Left lobe of liver (tissue), 2 donors: ENCODE measurements around the gene BHLHE23. TPM values are rescaled to one million over a fixed set of nuclear protein-coding genes. Genes with fewer than 3 reads are reported as not detected.

Source experiments
- ATAC-seq: fragments of 200-7000 bp; cut with Tn5 transposase; one replicate; pipeline ENCODE4 v1.9.1; 2020; ENCODE audit warnings: mild to moderate bottlenecking, moderate library complexity
- DNase-seq: peaks from one replicate; pipeline ENCODE4 v3.0.0-alpha.2; 2020; ENCODE audit warnings: low spot score
- total RNA-seq: library from RNA; stranded (reverse); gene quantifications from one replicate; pipeline ENCODE4 v1.2.1, GENCODE V29; 2021
- donor health status: DM: no; HTN: no; CAD: no; lungs with moderate emphysema.
- donor health status: DM: no; HTN: yes; CAD: no.

The BHLHE23 gene
- total RNA-seq: not detected

DNA sequence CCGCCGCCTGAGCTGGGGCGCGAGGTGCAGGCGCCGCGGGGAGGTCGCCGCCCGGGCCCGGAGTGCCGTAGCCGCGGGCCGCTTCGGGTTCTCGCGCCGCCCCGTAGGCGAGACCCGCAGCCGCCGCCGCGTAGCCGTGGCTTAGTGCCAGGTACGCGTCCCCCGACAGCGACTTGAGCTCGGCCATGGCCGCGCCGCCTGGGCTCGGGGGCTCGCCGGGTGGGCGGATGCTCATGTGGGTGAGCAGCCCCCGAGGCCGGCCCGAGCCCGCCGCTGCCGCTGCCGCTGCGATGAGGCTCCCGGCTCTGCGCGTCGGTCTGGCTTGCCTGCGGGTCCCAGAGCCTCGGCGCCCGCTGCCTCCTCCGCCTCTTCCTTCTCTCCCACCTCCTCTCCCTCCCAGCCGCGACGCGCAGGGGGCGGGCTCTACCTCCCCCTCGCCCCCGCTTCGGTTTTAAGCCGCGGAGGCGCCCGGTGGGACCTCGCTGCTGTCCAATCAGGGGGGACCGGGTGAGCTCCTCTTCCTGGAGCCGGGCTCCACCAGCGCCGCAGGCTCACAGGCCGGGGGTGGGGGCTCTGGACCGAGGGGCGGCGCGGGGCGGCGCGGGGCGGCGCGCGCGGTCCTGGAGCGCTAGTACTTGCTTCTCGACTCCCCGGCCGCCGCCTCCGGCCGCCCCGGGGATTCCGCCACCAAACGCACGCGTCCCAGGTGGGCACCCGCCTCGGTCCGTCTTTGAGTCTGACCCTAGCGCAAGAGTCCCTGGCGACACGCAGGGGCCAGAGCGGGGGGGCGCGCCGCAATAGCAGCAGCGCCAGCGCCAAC lies at the start of gene BHLHE23:
Gene BHLHE23 (minus strand): TSS at position 425 of the 820 bp plus-strand sequence. CDS start 190 bp downstream, at position 235.
- DNase-seq: no peak
- no peak for ATAC-seq

DNA sequence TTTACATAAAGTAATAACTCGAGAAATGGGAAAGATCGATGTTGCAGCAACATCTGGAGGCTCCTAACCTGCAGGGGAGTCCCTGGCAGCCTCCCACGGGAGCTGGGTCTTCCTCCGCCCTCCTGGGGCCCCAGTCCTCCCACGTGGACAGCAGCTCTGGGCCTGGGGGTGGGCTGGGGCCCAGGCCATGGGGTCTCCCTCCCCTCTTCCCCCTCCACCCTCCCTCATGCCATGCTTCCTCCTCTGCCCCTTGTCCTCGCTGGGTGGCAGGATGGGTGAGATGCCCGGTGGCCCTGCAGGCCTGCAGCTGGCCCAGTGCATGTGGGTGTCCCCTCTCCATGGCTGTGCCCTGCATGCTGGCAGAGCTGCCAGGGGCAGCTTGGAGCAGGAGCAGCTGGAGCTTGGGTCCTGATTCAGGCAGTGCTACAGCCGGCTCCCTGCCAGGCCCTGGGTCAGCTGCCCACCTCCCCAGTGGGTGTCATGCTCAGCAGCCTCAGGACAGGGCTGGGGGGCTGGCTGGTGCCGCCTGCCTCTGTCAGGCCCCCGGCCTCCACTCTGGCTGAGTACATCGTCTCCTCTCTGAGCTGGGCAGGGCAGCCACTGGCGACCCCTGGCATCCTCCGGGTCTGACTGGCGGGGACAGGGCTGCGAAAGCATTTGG lies 48.9 kb upstream of the BHLHE23 start:
- peak; percentile 9 for ATAC-seq
- peak; percentile 45 for DNase-seq

GRCh38 chr20:63054681-63055240 lies 48.0 kb upstream of the BHLHE23 start:
- peak; percentile 41 for DNase-seq

DNA sequence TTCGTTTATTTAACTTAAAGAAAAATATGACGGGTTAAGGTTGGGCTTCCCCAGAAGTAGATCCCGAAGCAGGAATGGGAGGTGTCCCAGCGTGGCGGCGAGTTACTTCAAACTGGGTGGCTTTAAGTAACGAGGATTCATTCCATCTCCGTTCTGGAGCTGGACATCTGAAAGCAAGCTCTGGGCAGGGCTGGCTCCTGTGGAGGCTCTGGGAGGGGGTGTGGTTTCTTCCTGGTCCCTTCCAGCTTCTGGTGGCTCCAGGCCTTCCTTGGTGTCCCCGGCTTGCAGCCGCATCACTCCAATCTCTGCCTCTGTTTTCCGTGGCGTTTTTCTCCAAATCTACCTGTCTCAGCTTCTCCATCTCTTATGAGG lies 47.3 kb upstream of the BHLHE23 start:
- peak; percentile 7 for DNase-seq
- no peak for ATAC-seq

More at GRCh38 chr20:63054681-63055240, 48.0 kb upstream of the BHLHE23 start:
- ATAC-seq: no peak

DNA sequence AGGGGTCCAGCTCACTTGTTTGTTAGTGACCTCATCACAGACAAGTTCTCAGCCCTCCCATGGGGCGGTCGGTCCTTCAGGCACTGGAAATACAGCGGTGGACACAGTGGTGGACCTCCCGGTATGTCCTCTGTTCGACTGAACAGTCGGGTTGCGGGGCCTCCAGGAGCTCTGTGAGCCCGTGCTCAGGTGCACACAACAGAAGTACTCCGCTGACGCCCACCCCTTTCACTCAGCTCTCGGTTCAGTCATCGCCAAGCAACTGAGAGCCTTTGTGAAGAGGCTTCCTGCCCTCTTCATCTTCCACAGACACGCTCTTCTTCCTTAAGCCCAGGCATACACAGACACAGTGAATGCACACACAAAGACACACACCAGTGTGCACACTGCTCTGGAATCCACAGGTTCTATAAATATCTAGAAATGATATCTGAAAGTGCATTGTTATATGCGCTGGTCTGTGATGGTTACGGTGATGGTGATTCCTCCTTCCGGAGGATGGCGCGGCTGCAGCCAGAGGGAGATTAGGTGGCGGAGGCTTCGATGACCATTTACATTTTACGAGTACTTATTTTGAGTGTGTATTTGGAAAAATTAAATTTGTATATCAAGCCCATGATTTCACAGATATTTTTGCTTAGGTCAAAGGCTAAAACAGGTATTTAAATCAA lies 46.8 kb upstream of the BHLHE23 start:
- ATAC-seq (no peak), DNase-seq (no peak)

DNA sequence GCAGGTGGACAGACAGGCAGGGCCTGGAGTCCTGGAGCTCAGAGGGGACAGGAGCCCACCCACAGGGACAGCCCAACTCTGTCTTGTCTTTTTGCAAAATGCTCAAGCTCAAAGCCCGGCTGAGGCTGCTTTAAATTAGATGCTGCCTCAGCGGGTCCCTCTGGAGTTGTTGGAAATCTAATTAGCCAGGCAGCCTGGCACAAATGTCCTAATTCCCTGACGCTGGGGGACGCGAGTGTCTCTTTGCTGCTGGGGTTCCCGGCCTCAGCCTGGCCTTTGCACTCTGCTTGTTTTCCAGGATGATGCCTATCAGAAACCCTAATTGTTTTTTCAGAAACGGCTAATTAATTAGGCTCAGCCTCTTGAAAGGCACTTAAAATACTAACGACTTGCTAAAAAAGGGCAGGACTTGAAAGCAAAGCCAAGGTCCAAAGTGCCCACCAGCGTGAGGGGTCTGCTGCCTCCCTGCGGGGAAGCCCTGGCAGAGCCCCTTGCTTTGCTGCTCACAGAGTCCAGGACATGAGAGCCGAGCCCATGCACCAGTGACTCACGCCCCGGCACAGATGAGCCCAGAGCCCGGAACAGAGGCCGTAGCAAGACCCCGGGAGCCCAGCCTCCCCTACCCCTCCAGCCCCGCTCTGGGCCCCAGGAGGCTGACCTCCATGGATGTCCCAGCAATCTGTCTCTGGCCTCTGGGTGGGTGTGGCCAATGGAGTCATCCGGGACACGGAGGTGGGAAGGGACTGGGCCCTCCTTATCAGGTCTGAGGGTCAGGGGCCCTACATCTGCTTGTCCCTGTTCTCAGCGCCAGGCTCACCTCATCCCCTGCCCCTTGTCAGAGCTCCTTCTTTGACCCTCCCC lies 46.0 kb upstream of the BHLHE23 start:
- ATAC-seq (no peak), DNase-seq (no peak)

- no peak for ATAC-seq
- no peak for DNase-seq
Observed at GRCh38 chr20:63051911-63052310, 45.1 kb upstream of the BHLHE23 start.

DNA sequence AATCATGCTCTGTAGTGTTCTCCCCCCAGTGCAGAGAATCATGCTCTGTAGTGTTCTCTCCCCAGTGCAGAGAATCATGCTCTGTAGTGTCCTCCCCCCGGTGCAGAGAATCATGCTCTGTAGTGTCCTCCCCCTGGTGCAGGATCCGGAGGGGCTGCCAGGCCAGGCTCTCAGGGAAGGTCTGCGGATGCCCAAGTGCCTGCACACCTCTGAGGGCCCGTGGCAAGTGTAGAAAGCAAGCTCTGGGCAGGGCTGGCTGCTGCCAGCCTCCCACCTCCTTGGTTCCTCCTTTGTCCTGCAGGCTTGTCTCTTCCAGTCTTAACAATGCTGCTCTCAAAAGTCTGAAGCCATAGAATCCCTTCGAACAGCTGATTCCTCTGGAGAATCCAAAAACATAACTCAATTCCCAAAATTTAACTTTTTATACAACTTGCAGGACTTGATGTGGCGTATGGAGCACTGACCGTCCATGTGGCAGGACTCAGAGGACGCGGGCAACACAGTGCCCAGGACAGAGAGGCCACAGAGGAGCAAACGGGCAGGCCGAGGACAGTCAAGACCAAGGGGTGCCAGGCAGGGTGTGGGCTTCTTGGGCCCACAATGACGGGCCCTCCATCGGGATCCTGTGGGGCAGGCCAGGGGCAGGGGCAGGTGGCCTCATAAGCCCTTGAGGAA lies 44.6 kb upstream of the BHLHE23 start:
- DNase-seq (no peak), ATAC-seq (no peak)

- no peak for ATAC-seq
- DNase-seq: no peak
Observed at GRCh38 chr20:63050406-63050805, 43.6 kb upstream of the BHLHE23 start.

- no peak for ATAC-seq
- DNase-seq: no peak
Observed at GRCh38 chr20:63049561-63050221, 42.9 kb upstream of the BHLHE23 start.

DNA sequence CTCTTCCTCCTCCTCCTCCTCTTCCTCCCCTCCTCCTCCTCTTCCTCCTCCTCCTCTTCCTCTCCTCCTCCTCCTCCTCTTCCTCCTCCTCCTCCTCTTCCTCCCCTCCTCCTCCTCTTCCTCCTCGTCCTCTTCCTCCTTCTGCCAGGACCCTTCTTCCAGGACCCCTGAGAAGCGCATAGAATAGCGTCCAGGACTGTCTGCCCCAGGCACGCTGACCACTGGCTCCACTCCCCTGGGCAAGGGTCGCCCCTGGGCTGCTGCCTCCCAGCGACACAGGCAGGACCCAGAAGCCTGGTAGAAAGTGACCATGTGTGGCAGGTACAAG lies 42.4 kb upstream of the BHLHE23 start:
- no peak for ATAC-seq

GRCh38 chr20:63048516-63049190 lies 41.9 kb upstream of the BHLHE23 start:
- DNase-seq (no peak), ATAC-seq (no peak)

More for the DNA sequence above, 42.4 kb upstream of the BHLHE23 start:
- no peak for DNase-seq

DNA sequence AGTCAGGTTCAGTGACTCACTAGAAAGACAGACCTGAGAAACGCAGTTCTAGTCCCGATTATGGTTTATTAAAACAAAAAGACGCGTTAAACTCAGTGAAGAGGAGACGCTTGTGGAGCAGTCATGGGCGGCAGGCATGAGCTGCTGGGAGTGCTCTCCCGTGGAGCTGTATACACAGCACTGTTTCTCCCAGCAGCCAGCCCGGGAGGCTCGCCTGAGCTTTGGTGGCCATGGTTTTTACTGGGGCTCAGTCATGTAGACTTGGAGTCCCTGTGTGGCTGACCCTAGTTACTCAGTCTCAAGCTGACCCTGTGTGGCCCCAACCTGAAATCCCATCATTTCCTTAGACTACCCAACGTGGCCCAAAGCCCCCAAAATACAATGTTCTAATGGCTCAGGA lies 41.2 kb upstream of the BHLHE23 start:
- DNase-seq (no peak), ATAC-seq (no peak)

DNA sequence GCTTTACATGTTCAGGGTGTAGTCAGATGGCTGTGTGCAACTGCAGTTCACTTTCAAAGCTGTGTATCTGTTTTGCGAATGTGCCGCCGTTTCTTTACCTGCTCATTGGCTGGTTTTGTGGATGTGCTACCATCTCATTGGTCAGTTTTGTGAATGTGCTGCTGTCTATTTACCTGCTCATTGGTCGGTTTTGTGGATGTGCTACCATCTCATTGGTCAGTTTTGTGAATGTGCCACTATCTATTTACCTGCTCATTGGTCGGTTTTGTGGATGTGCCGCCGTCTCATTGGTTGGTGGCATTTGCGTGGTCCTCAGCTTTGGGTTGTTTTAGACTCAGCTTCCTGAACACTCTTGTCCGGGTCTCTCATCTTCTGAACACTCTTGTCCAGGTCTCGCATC lies 40.5 kb upstream of the BHLHE23 start:
- no peak for DNase-seq
- ATAC-seq: no peak

DNA sequence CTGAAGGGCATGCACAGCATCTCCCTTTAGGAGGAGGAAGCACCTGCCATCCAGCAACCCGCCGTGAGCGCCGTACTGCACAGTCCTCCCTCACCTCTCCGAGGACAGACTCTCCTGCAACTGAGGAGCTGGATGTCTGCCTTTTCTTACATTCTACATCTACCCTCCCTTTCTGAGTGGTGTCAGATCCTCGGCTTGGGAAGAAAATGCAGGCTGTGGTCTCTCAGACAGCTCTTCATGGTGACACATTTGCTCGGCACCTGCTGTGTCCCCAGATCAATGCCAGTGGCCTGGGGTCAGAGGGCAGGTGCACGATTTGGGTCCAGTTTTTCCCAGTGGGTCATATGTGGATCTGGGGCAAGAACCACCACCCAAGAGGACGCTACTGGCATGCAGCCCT lies 40.1 kb upstream of the BHLHE23 start:
- DNase-seq (no peak), ATAC-seq (no peak)

DNA sequence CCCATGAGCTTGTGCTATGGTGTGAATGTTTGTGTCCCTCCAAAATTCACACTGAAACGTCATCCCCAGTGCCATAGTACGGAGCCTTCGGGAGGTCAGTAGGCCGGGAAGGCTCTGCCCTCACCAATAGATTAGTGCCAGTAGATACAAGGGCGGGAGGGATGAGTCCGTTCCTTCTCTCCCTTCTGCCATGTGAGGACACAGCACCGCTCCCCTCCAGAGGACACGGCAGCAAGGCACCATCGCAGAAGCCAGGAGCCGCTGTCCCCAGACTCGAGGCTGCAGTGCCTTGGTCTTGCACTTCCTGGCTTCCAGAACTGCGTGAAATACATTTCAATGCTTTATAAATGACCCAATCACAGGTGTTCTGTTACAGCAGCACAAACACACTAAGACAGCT lies 39.2 kb upstream of the BHLHE23 start:
- no peak for DNase-seq
- ATAC-seq: no peak

DNA sequence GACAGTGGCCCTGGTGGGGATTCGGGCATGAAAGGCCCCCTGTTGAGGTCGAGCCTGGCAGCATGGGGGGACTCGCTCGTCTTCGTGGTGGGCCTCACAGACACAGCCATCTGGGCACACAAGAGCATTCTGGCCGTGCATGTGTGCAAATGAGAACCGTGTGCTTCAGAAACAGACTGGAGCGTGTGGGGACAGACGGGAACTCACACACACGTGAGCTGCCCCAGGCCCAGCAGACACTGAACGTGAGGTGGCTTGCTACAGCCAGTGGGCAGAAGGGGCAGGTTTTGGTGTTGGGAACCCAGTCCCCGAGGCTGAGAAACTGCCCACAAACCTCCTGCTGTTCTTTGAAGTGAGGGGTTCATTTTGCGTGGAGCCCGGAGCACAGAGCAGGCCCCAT lies 38.6 kb upstream of the BHLHE23 start:
- ATAC-seq: no peak
- no peak for DNase-seq

DNA sequence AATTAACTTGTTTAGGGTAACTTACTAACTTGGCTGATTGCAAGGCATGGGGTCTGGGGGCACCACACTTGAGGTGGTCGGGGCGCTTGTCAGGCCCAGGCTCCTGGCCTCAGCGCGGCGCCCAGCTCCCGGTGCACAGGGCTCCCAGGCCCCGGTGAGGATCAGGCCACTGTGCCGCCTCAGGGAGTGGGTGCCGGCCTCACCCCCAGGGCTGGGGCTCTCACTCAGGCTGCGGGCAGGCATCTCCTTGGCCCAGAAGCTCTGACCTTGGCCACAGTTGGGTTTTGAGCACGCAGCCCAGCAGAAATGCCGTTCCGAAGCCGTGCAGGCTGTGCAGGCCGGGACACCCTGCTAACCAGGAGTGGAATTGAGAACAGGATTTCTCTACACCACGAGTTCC lies 37.8 kb upstream of the BHLHE23 start:
- ATAC-seq (no peak), DNase-seq (no peak)

GRCh38 chr20:63044204-63044600 lies 37.4 kb upstream of the BHLHE23 start:
- DNase-seq: no peak
- no peak for ATAC-seq
